ENCODE data around the gene B3GLCT. TPM values are rescaled to one million over a fixed set of nuclear protein-coding genes. Genes with fewer than 3 reads are reported as not detected.

B3GLCT gene
- total and polyA plus RNA-seq, 8 donors, result 6.5 to 22.6 (median 16.1) TPM

DNA sequence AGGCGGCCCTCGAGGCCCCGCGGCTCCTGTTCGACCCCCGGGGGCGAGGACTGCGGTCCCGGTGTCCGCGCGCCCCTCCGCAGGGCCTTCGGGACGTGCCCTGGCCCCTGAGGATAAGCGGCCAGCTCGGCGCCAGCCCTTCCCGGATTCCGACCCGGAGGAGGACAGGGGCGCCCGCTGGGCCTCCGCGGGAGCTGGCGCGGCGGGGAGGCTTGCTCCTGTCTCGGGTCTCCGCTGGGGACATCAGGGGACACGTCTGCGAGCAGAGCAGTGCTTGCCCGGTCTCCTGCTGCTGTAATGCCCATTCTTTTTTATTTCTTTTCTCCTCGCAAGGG is 829 bp downstream of the B3GLCT start:
- TF ChIP-seq, protein P1, sequence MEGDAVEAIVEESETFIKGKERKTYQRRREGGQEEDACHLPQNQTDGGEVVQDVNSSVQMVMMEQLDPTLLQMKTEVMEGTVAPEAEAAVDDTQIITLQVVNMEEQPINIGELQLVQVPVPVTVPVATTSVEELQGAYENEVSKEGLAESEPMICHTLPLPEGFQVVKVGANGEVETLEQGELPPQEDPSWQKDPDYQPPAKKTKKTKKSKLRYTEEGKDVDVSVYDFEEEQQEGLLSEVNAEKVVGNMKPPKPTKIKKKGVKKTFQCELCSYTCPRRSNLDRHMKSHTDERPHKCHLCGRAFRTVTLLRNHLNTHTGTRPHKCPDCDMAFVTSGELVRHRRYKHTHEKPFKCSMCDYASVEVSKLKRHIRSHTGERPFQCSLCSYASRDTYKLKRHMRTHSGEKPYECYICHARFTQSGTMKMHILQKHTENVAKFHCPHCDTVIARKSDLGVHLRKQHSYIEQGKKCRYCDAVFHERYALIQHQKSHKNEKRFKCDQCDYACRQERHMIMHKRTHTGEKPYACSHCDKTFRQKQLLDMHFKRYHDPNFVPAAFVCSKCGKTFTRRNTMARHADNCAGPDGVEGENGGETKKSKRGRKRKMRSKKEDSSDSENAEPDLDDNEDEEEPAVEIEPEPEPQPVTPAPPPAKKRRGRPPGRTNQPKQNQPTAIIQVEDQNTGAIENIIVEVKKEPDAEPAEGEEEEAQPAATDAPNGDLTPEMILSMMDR (IDR thresholded peaks at IDR 0.05), result no peak
- ATAC-seq, result peak; percentile 58
- Histone ChIP-seq H3K27me3 (no peaks in the 10 kb centered on the region), H3K27ac (peak overlapping the region; percentile 95 to 98), H3K4me1 (peaks cover 0 to 28% of the 10 kb centered on the region in 2 donors), H3K4me3 (peak overlapping the region; percentile 49 to 52), H3K36me3 (no peaks in the 10 kb centered on the region), H3K9me3 (no peaks in the 10 kb centered on the region)
- DNase-seq, result peak; percentile 61 to 92 (median 68)
- intact Hi-C loops (cut with DNase I), result no loop called here

DNA sequence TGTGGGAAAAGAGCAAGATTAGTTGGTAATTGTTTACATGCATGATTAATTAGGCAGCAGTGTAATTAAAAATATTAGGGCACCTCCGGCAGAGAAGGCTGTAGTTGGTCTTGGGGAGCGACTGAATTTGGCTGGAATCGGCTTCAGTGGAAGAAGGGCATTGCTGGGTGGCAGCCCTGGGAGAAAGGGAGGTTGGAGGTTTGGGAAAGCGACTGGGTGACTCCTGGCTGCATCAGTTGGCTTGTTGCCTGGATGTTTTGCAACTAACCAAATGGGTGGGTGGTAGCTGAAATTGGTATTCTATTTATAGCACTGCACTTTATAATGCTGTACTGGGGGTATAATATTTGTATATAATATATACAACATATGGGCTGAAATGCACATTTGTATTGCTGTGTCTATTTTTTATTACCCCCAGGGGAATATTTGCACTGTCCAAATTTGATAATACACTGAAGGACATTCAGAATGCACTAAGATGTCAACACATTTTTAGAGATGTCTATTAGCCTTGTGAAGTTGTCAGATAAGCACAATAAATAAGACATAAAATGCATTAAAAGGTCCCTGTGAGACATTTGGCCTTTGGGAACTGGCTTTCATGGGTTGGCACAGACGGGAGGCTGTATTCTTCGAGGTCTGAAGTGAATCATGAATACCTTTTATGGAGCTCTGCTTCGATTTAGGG is 1.7 kb downstream of the B3GLCT start:
- H3K27ac ChIP-seq, result no peak overlapping the region
- H3K27me3 ChIP-seq, result no peaks in the 10 kb centered on the region
- DNase-seq, result peak in 1 of 4 donors; percentile 35
- no peaks in the 10 kb centered on the region for H3K9me3 ChIP-seq
- H3K4me1 ChIP-seq, result peaks cover 0 to 28% of the 10 kb centered on the region in 2 donors
- intact Hi-C loops (cut with DNase I), result no loop called here
- H3K36me3 ChIP-seq, result no peaks in the 10 kb centered on the region
- TF ChIP-seq, protein P1 (IDR thresholded peaks at IDR 0.05), result no peak
- H3K4me3 ChIP-seq, result peak overlapping the region; percentile 49 to 52
- ATAC-seq, result no peak

DNA sequence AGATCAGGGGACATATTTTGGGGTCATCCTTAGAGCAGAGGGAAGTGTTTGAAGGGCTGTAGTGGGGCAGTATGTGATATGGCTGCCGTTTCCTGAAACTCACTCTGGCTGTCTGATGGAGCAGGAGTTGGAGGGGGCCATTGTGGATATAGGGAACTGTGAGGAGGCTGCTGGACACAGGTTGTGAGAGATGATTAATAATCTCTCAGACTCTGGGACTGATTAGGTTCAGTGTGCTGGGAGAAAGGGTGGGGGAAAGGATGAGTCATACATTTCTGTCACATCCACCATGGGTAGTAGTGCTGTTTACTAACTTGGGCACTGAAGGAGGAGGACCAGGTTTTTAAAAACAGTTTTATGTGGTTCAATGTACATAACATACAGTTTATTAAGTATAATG is 4.8 kb downstream of the B3GLCT start:
- Histone ChIP-seq H3K9me3 (no peaks in the 10 kb centered on the region), H3K4me3 (no peak overlapping the region), H3K27ac (no peak overlapping the region), H3K36me3 (no peaks in the 10 kb centered on the region), H3K27me3 (no peaks in the 10 kb centered on the region), H3K4me1 (peaks cover 3 to 34% of the 10 kb centered on the region in 2 donors)
- TF ChIP-seq, protein P1 (IDR thresholded peaks at IDR 0.05), result no peak
- ATAC-seq (no peak), DNase-seq (no peak)
- intact Hi-C loops (cut with DNase I), result no loop called here

DNA sequence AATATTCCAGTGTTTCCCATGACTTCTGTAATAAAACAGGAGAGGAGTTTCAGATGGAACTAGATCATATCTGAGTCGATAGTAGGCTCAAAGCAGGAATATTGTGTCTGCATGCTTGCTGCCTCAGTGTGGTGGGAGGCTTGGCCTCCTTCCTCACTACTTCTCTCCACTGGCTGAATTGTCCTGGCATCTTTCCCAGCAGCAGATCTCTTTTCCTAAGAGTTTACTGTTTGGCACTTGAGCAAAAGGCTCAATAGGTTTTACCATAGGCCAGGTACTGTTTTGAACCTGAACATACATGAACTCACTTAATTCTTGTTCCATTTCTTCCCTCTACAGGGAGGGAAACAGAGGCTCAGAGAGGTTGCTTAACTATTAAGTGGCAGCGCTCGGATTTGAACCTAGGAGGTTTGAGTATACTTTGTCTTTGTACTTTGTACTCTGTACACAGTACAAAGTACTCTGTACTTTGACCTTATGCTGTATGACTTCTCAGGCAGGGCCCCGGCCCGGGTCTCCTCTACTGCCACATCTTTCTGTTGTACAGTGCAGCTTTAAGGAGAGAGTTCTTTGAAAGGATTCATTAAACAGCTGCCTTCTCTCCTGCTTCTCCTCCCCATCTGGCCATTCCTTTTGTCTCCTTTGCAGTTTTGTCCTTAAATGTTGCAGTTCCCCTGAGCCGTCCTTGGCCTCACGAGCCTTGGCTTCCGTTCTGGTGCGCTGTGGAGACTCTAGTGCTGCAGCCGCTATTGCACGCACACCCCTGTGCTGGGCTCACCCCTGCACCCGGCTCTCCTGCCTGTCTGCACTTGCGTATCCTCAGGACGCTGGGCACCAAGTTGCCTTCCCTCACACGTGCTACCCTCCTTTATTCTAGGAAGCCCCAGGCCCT is 8.1 kb downstream of the B3GLCT start:
- peak; percentile 70 for ATAC-seq
- peaks cover 3 to 26% of the 10 kb centered on the region in 2 donors for H3K4me1 ChIP-seq
- H3K27me3 ChIP-seq, result no peaks in the 10 kb centered on the region
- no peak overlapping the region for H3K4me3 ChIP-seq
- peak in 2 of 4 donors; percentile 56 to 76 for DNase-seq
- intact Hi-C loops (cut with DNase I), result no loop called here
- H3K36me3 ChIP-seq, result no peaks in the 10 kb centered on the region
- H3K9me3 ChIP-seq, result no peaks in the 10 kb centered on the region
- no peak overlapping the region for H3K27ac ChIP-seq
- TF ChIP-seq, protein P1 (IDR thresholded peaks at IDR 0.05), result no peak

DNA sequence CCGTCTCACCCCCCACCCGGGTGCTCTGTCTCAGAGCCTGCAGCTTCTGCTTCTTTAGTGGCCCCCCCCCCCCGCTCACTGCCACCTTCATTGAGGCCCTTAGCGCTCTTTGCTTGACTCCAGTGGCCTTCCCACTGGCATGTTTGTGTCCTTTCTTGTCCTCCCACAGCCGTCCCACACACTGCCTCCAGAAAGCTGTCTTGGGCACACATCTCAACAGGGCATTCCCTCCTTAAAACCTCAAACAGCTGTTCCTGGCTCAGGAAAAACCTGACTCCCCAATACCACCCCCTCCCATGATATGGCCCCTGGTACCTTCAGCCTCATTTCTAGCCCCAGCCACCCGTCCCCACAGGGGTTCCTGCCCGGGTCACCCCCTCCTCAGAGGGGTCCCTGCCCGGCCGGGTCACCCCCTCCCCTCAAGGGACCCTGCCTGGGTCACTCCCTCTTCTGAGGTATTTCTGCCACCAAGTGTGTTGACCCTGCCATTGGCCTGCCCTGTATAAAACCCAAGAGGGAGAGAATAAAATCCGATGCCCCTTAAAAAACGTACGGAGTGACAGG is 8.9 kb downstream of the B3GLCT start:
- Histone ChIP-seq H3K4me3 (no peak overlapping the region), H3K9me3 (no peaks in the 10 kb centered on the region), H3K36me3 (no peaks in the 10 kb centered on the region), H3K27ac (no peak overlapping the region), H3K4me1 (peaks cover 3 to 26% of the 10 kb centered on the region in 2 donors), H3K27me3 (no peaks in the 10 kb centered on the region)
- intact Hi-C loops (cut with DNase I), result no loop called here
- TF ChIP-seq, protein P1 (IDR thresholded peaks at IDR 0.05), result no peak
- ATAC-seq, result no peak
- no peak for DNase-seq

All from left lung (tissue), 10 donors.